Activated CD4-positive, alpha-beta memory T cell treated with anti-CD3 and anti-CD28 coated beads for 36 hours (primary cell): ENCODE measurements around the gene SHISA8. TPM values are rescaled to one million over a fixed set of nuclear protein-coding genes. Genes with fewer than 3 reads are reported as not detected.

Source experiments
- CTCF ChIA-PET: fragments of 350-600 bp; sonication (Branson Sonifier 250); formaldehyde crosslinking; loops from one replicate; lab custom pipeline; 2021; ENCODE audit warnings: antibody characterized with exemption, inconsistent platforms; lab: Charles Lee
- POLR2A ChIA-PET: fragments of 350-600 bp; sonication (Branson Sonifier 250); formaldehyde crosslinking; loops from one replicate; lab custom pipeline; 2021; ENCODE audit warnings: antibody characterized with exemption; lab: Charles Lee
- DNase-seq: peaks from one replicate; pipeline ENCODE4 v3.0.0-alpha.2; 2020
- H3K27ac Mint-ChIP-seq: one replicate; pipeline ENCODE4 v1.8.0; 2021; ENCODE audit warnings: mixed read lengths
- H3K27me3 Mint-ChIP-seq: one replicate; pipeline ENCODE4 v1.8.0; 2021; ENCODE audit warnings: mixed read lengths
- H3K36me3 Mint-ChIP-seq: one replicate; pipeline ENCODE4 v1.8.0; 2021; ENCODE audit warnings: mixed read lengths
- H3K4me1 Mint-ChIP-seq: one replicate; pipeline ENCODE4 v1.8.0; 2021; ENCODE audit warnings: low read depth, mixed read lengths
- H3K4me3 Mint-ChIP-seq: one replicate; pipeline ENCODE4 v1.8.0; 2021; ENCODE audit warnings: mild to moderate bottlenecking, mixed read lengths
- H3K9me3 Mint-ChIP-seq: one replicate; pipeline ENCODE4 v1.8.0; 2021; ENCODE audit warnings: mixed read lengths
- intact Hi-C: fragments of 100-400 bp; cut with micrococcal nuclease; formaldehyde crosslinking; loops from one replicate; pipeline ENCODE4 v1.15.1; 2023
- total RNA-seq, 2 experiments: library from RNA; stranded (reverse); gene quantifications; one replicate each; pipeline ENCODE4 v1.2.3, GENCODE V29; 2021

Gene SHISA8
- total RNA-seq, 2 experiments from 2014 or later, result 0.97 to 1.1 TPM

DNA sequence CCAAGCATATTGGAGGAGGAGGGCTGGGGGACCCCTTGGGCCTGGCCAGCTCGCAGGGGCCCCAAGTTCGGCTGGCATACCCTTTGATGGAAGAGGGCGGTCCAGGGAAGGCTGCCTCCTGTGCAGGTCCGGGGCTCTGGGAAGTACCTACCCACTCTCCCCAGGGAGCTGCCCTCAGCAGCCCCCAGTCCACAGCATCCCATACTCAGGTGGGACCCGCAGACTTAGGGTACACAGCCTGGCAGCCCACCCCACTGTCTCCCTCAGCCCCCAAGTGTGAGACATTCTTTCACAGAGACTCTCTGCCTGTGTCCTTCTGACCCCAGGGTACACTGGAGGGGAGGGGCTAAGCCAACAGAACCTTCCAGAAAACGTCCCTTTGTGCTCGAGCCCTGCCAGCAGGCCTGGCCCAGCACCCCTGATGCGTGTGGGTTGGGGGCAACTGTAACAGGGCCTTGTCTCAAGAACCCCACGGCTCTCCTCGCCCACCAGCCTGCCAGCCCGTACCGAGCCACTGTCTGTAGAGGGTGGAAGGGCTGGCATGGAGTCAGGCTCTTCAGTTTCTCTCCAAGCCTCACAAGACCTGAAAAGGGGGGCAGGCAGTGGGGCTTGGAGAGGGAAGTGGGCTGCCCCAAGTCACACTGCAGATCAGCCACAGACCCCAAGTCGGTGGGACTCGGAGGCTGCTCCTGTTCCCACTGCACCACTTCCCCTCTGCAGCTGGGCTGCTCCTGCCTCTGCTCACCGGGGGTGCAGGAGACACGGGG is 18.7 kb upstream of the SHISA8 start:
- Mint-ChIP-seq H3K36me3 (peaks cover 16% of the 10 kb centered on the region), H3K27ac (no peak overlapping the region), H3K9me3 (no peaks in the 10 kb centered on the region), H3K4me1 (peaks cover 11% of the 10 kb centered on the region), H3K27me3 (no peaks in the 10 kb centered on the region), H3K4me3 (no peak overlapping the region)
- intact Hi-C loops, result no loop called here
- ChIA-PET POLR2A (interaction anchor here (0.8 kb wide), 1 partner anchor 8 kb away, joined by 3 read pairs; no protein-coding TSS in a partner anchor), CTCF (interaction anchor here (0.7 to 1.7 kb wide), 2 partner anchors 8 to 10 kb away, joined by 3 to 13 read pairs; partner anchors contain the start of gene TNFRSF13C)
- no peak for DNase-seq

- H3K4me3 Mint-ChIP-seq, result no peak overlapping the region
Observed at GRCh38 chr22:41932353-41932752, 17.5 kb upstream of the SHISA8 start.

GRCh38 chr22:41931701-41932269 is 16.9 kb upstream of the SHISA8 start:
- ChIA-PET CTCF (interaction anchor here (0.6 kb wide), 2 partner anchors 30 to 462 kb away, joined by 3 to 6 read pairs; no protein-coding TSS in a partner anchor), POLR2A (no interaction called here)
- intact Hi-C loops, result no loop called here
- H3K9me3 Mint-ChIP-seq, result no peaks in the 10 kb centered on the region
- H3K4me3 Mint-ChIP-seq, result no peak overlapping the region
- H3K36me3 Mint-ChIP-seq, result peaks cover 8% of the 10 kb centered on the region
- no peak overlapping the region for H3K27ac Mint-ChIP-seq
- no peaks in the 10 kb centered on the region for H3K27me3 Mint-ChIP-seq
- no peak for DNase-seq
- peaks cover 20% of the 10 kb centered on the region for H3K4me1 Mint-ChIP-seq

More at GRCh38 chr22:41932353-41932752, 17.5 kb upstream of the SHISA8 start:
- ChIA-PET POLR2A (no interaction called here), CTCF (no interaction called here)
- no peaks in the 10 kb centered on the region for H3K9me3 Mint-ChIP-seq
- H3K27ac Mint-ChIP-seq, result no peak overlapping the region
- peaks cover 17% of the 10 kb centered on the region for H3K4me1 Mint-ChIP-seq
- no peak for DNase-seq
- no peaks in the 10 kb centered on the region for H3K27me3 Mint-ChIP-seq
- peaks cover 12% of the 10 kb centered on the region for H3K36me3 Mint-ChIP-seq
- intact Hi-C loops, result no loop called here

GRCh38 chr22:41929418-41929810 is 14.5 kb upstream of the SHISA8 start:
- intact Hi-C loops, result no loop called here
- no peak overlapping the region for H3K27ac Mint-ChIP-seq
- peaks cover 3% of the 10 kb centered on the region for H3K36me3 Mint-ChIP-seq
- no peaks in the 10 kb centered on the region for H3K9me3 Mint-ChIP-seq
- CTCF ChIA-PET, result interaction anchor here (1.0 kb wide), 1 partner anchor 32 kb away, joined by 3 read pairs; no protein-coding TSS in a partner anchor
- DNase-seq, result no peak
- H3K4me3 Mint-ChIP-seq, result no peak overlapping the region
- peaks cover 6% of the 10 kb centered on the region for H3K27me3 Mint-ChIP-seq
- POLR2A ChIA-PET, result interaction anchor here (1.5 kb wide), 2 partner anchors 10 to 14 kb away, joined by 5 to 7 read pairs; no protein-coding TSS in a partner anchor
- peaks cover 31% of the 10 kb centered on the region for H3K4me1 Mint-ChIP-seq

DNA sequence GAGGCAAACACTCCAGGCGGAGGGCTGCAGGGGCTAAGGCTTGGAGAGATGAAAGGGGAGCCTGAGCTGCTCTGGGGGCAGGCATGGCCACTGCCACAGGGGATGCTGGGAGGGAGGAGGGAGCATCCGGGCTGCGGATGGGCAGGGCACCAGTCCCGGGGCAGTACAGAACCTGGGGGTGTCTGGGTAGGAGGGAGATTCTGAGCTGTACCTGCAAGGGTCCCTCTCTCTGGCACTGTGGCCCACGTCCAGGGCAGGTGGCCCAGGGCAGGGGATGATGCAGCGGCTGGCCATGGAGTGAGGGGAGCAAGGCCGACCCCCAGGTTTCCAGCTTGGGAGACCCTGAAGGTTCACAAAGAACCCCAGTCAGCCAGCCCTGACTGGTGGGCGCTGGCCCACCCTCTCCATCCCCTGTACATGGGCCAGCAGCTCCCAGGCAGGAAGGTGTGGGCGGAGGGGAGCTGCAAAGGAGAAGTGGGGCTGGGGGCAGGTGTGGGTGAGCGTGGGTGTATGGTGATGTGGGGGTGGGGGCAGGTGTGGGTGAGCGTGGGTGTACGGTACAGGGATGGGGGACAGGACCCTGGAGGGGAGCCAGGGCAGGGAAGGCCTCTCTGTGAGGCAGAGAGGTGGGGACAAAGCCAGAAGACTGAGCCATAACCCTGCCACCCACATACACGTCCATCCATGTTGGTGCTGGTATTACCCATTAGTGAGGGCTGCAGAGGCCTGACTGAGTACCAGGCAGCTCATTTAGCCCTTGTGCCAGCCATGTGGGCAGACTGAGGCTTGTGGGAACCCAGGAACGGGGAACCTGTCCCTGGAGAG is 13.9 kb upstream of the SHISA8 start:
- Mint-ChIP-seq H3K27me3 (peaks cover 6% of the 10 kb centered on the region), H3K36me3 (peaks cover 3% of the 10 kb centered on the region), H3K4me3 (no peak overlapping the region), H3K9me3 (no peaks in the 10 kb centered on the region), H3K27ac (no peak overlapping the region), H3K4me1 (peaks cover 31% of the 10 kb centered on the region)
- DNase-seq, result no peak
- ChIA-PET CTCF (interaction anchor here (1.0 to 1.1 kb wide), 2 partner anchors 12 to 31 kb away, joined by 3 read pairs; no protein-coding TSS in a partner anchor), POLR2A (interaction anchor here (0.6 to 1.5 kb wide), 4 partner anchors 9 to 80 kb away, joined by 3 to 7 read pairs (median 4); no protein-coding TSS in a partner anchor)
- intact Hi-C loops, result no loop called here

- DNase-seq, result no peak
- H3K36me3 Mint-ChIP-seq, result peaks cover 3% of the 10 kb centered on the region
- H3K9me3 Mint-ChIP-seq, result no peaks in the 10 kb centered on the region
- ChIA-PET POLR2A (interaction anchor here (1.5 to 2.9 kb wide), 2 partner anchors 12 to 19 kb away, joined by 7 to 10 read pairs; no protein-coding TSS in a partner anchor), CTCF (interaction anchor here (1.1 kb wide), 1 partner anchor 13 kb away, joined by 3 read pairs; no protein-coding TSS in a partner anchor)
- intact Hi-C loops, result loop anchor here (2.0 kb wide), 1 partner anchor 13 kb away; no protein-coding TSS in a partner anchor
- peaks cover 31% of the 10 kb centered on the region for H3K4me1 Mint-ChIP-seq
- peak overlapping the region; percentile 63 for H3K27ac Mint-ChIP-seq
- H3K27me3 Mint-ChIP-seq, result peaks cover 6% of the 10 kb centered on the region
- no peak overlapping the region for H3K4me3 Mint-ChIP-seq
Observed at GRCh38 chr22:41927813-41928212, 12.9 kb upstream of the SHISA8 start.

DNA sequence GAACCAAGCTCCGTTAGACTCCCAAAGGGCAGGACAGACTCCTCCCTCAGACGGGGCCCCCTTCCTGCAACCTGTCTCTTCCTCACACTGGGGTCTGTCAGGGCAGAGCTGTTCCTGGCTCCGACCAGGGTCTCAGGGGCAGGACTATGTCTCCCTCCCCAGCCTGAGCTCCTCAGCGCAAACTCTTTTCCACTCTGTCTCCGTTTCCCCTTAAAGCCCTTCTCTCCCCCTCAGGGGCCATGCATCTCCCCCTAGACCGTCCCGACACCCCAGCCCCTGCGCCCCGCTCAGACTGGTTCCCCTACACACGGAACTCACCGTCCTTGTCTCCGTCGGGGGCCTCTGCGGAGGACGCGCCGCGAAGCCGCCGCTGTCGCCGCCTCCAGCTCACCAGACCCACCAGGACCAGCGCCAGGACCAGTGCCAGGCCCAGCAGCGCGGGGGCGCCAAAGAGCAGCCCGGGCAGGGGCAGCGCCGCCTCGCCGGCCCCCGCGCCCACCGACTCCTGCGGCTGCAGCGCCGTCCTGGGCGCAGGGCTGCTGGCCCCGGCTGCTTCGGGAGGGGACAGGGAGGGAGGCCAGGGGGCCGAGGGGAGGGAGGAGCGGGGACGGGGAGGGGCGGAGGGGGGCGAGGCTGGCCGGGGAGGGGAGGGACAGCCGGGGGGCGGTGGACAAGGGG is 11.0 kb upstream of the SHISA8 start:
- Mint-ChIP-seq H3K4me3 (peak overlapping the region; percentile 71), H3K4me1 (peaks cover 31% of the 10 kb centered on the region), H3K36me3 (peaks cover 3% of the 10 kb centered on the region), H3K9me3 (no peaks in the 10 kb centered on the region), H3K27ac (no peak overlapping the region), H3K27me3 (peaks cover 6% of the 10 kb centered on the region)
- peak; percentile 86 for DNase-seq
- intact Hi-C loops, result loop anchor here (2.0 kb wide), 1 partner anchor 15 kb away; no protein-coding TSS in a partner anchor
- ChIA-PET POLR2A (interaction anchor here (0.5 to 3.0 kb wide), 8 partner anchors 8 to 126 kb away, joined by 3 to 26 read pairs (median 7); partner anchors contain the start of genes CCDC134 and SREBF2), CTCF (interaction anchor here (0.6 to 3.2 kb wide), 33 partner anchors 9 to 518 kb away, joined by 3 to 48 read pairs (median 5); partner anchors contain the start of genes CENPM, MEI1 and SHISA8)

DNA sequence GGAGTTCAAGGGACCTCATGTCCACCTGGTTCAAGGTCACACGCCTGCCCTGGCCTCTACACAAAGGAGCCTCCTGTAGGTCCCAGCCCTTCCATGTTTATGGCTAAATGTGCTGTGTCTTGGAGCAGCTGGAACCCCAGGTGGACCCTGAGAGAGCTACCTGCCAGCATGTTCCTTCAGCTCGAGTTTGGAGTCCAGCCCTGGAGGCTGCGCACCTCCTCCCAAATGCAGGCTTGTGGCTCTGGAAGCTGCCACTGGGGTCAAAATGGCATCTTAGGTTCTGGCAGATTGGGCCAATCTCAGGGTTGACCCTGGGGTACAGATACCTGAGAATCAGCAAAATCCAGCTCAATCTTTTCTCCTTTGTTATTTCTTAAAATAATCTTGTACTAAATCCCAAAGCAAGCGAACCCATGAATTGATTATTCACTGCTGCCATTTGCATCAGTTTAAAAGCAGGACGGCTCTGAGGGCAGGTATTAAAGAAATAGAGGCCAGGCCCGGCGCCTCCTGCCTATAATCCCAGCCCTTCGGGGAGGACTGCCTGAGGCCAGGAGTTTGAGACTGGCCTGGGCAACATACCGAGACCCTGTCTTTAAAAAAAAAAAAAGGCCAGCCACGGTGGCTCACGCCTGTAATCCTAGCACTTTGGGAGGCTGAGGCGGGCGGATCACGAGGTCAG is 8.9 kb upstream of the SHISA8 start:
- peaks cover 6% of the 10 kb centered on the region for H3K27me3 Mint-ChIP-seq
- DNase-seq, result no peak
- no peak overlapping the region for H3K4me3 Mint-ChIP-seq
- intact Hi-C loops, result no loop called here
- H3K4me1 Mint-ChIP-seq, result peaks cover 31% of the 10 kb centered on the region
- peaks cover 3% of the 10 kb centered on the region for H3K36me3 Mint-ChIP-seq
- no peak overlapping the region for H3K27ac Mint-ChIP-seq
- H3K9me3 Mint-ChIP-seq, result no peaks in the 10 kb centered on the region
- ChIA-PET CTCF (interaction anchor here (1.1 to 3.2 kb wide), 4 partner anchors 10 to 257 kb away, joined by 3 to 48 read pairs (median 4); no protein-coding TSS in a partner anchor), POLR2A (interaction anchor here (1.2 kb wide), 1 partner anchor 15 kb away, joined by 3 read pairs; no protein-coding TSS in a partner anchor)

DNA sequence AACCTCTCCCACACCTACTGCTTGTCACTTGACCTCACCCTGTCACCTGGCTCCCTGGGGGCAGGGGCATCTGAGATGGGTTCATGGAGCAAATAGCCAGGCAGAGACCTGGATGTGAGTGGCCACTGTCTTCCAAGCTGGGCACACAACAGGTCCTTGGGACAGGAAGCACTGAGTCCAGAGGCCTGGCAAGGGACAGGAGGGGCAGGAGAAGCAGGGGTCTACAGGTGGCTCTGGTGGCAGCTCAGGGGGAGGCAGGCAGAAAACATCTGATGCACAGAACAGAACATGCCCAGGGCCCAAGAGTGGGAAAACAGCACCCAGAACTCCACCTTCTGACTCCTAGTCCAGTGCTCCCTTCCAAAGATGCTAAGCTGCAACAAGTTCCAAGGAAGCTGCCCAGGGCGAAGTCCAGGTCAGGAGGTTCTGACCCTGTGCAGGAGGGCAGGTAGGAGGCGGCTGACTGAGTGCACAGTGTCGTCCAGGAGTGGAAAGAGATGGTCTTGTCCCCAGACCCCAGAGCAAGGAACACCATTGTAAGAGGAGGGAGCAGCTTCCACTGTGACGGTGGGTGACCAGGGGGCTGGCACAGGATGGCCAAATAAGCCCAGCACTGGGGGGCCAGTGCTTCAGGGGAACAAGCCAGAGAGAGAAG is 8.2 kb upstream of the SHISA8 start:
- POLR2A ChIA-PET, result interaction anchor here (1.1 to 1.2 kb wide), 2 partner anchors 16 to 61 kb away, joined by 3 read pairs; no protein-coding TSS in a partner anchor
- CTCF ChIA-PET, result interaction anchor here (1.1 to 1.3 kb wide), 3 partner anchors 11 to 256 kb away, joined by 3 to 4 read pairs (median 3); no protein-coding TSS in a partner anchor
- Mint-ChIP-seq H3K9me3 (no peaks in the 10 kb centered on the region), H3K36me3 (peaks cover 3% of the 10 kb centered on the region), H3K27me3 (peaks cover 6% of the 10 kb centered on the region), H3K27ac (no peak overlapping the region), H3K4me3 (no peak overlapping the region), H3K4me1 (peaks cover 29% of the 10 kb centered on the region)
- no peak for DNase-seq
- intact Hi-C loops, result no loop called here

- Mint-ChIP-seq H3K36me3 (peaks cover 3% of the 10 kb centered on the region), H3K27ac (no peak overlapping the region), H3K4me1 (peaks cover 27% of the 10 kb centered on the region), H3K4me3 (no peak overlapping the region), H3K27me3 (peaks cover 6% of the 10 kb centered on the region), H3K9me3 (no peaks in the 10 kb centered on the region)
- intact Hi-C loops, result no loop called here
- no peak for DNase-seq
- ChIA-PET POLR2A (interaction anchor here (1.1 to 1.2 kb wide), 2 partner anchors 16 to 60 kb away, joined by 3 read pairs; no protein-coding TSS in a partner anchor), CTCF (interaction anchor here (1.2 kb wide), 1 partner anchor 12 kb away, joined by 3 read pairs; no protein-coding TSS in a partner anchor)
Observed at GRCh38 chr22:41922328-41922727, 7.5 kb upstream of the SHISA8 start.
